HG03064 (cell line): Measurements from ENCODE around the gene ZDHHC1.
"Not testable (repeated sequence)": the region's sequence is repeated elsewhere in the genome, so short reads cannot be mapped to it uniquely, and the experiment has no call there.

ENCODE experiments used
- ATAC-seq: cut with Tn5 transposase; IDR thresholded peaks from one replicate; pipeline ENCODE4 v1.9.1; 2021; ENCODE audit warnings: low read depth; ENCODE audit not compliant: unreplicated experiment

ZDHHC1 gene

DNA sequence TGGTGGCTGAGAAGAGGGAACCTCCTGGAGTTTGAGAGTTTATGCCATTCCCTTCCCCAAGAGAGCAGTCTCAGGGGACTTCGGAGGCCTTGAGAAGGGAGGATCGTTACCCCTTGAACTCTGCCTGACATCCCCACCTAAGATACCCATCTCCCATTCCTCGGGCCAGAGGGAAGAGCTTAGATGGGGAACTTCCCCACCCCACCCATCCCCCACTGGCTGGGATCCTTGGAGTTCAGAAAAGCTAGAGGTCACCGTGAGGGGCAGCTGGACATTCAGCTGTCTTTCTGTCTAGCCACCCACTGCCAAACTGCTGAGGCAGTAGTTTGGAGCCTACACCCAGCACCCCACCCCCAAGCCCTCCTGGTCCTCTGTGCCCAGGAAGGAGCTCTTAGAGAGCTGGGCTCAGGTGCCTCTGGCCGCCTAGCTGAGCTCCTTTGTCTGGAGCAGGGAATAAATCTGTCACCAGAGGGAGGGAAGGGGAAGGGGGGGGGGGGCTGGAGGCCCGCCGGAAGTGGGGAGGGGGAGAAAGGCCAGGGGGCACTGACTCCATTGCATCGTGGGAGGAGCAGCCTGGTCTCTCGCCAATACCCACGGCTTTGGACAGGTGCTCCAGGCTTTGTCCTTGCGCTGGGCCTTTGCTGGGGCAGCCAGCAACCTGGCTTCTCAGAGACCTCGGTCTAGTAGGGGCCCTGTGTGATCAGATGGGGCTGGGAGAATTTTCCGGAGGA is 15.7 kb upstream of the ZDHHC1 start:
- no peak for ATAC-seq

DNA sequence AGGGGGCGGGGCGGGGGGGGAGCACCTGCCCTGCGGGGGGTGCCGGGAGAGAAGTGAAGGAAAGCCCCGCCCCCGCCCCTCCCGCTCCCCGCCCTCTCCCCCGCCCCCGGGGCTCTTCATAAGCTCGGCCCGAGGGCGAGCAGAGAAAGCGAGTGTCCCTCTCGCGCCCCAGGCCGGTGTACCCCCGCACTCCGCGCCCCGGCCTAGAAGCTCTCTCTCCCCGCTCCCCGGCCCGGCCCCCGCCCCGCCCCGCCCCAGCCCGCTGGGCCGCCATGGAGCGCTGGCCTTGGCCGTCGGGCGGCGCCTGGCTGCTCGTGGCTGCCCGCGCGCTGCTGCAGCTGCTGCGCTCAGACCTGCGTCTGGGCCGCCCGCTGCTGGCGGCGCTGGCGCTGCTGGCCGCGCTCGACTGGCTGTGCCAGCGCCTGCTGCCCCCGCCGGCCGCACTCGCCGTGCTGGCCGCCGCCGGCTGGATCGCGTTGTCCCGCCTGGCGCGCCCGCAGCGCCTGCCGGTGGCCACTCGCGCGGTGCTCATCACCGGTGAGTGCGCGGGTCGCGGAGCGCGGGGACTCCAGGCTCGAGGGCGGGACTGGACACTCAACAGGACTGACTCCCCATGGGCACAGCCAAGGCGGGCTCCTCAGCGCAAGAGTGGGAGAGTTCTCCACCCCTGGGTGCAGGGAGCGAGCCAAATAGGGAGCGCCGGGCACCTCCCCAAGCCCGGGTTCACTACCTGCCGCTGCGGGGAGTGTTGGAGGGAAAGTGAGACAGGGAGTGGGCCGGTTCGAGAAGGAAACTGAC is 14.9 kb upstream of the ZDHHC1 start, which contains the start of gene HSD11B2:
TSS of gene HSD11B2 (plus strand) at position 145 of the 798 bp plus-strand sequence. CDS start at position 273, 128 bp downstream.
- no peak for ATAC-seq

GRCh38 chr16:67430504-67430976 is 14.3 kb upstream of the ZDHHC1 start:
- no peak for ATAC-seq

DNA sequence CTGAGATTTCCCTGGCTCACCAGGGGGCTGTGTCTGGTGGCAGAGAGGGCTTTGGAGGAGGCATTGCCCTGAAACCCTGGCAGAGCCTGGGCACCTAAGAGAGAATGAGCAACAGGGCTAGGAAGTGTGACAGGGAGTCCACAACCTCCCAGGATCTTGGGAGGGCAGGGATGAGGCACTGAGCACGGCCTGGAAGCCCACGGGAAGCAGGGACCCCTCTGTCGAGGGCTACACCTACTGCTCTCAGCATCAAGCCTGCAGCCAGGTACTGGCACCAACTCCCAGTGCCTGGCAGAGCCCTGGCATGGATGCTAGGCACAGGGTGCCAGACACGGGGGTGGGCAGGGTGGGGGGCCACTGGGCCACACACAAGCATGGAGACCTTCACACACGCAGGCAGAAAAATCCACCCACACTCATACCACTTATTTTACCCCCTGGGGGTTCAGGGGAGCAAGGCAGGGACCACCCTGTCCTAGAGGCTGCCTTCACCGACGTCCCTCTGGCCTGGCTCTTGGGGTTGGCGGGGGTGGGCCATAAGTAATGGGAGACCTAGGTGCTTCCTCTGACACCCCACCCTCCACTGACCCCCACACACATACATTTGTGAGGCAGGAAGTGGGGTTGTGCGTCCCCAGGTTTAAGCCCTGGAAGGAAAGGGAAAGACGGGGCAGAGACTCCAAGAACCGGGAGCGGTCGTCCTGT is 13.7 kb upstream of the ZDHHC1 start:
- no peak for ATAC-seq

DNA sequence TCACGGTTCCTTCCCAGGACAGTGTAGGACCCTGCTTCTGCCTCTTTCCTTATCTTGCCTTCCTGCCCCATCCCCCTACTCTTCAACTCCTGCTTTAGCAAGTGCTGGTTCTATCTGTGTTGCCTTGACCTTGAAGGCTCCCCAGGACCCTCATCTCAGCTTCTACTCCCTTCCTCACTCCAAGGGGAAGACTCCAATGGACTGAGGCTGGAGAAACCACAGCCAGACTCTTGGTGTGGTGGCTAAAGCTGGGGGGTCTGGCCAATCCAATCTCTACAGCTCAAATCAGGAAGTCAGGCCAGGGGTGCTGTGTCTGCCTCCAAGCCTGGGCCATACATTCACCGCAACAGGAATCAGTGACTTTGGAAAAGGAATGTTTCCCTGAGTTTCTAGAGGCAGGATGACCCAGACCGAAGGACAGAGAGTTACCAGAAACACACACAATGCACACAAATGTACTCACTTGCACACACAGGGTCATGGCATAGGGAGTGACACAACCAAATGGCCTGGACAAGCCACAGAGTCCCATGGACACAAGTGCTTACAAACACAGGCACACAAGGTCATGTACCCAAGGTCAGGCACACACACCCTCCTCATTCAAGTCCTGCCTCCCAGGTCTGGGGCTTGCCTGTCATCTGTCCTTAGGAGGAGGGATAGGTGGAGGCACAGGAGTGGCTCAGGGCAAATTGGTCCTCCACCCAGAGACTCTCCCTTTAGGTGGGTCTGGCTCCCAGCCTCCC is 12.9 kb upstream of the ZDHHC1 start:
- no peak for ATAC-seq

GRCh38 chr16:67428146-67428731 is 12.0 kb upstream of the ZDHHC1 start:
- no peak for ATAC-seq

DNA sequence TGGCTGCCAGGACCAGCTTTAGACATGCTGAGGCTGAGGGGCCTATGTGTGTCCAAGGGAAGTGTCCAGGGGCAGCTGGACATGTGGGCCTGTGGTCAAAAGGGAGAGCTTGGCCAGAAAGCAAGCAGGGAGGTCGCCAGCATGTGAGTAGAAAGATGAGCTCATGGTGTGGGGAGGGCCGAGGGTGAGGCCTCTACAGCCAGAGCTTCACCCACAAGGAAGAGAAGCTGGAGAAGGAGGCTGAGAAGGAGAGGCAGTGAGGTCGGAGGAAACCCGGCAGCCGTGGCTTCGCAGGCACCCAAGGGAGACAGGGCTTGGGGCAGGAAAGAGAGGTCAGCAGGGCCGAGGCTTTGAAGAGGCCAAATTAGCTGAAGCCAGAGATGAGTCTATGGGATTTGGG is 10.7 kb upstream of the ZDHHC1 start:
- ATAC-seq, result no peak

- no peak for ATAC-seq
Observed at GRCh38 chr16:67426022-67426421, 9.7 kb upstream of the ZDHHC1 start.

GRCh38 chr16:67425580-67425979 is 9.3 kb upstream of the ZDHHC1 start:
- ATAC-seq, result no peak

GRCh38 chr16:67425061-67425460 is 8.8 kb upstream of the ZDHHC1 start:
- ATAC-seq, result no peak

- no peak for ATAC-seq
Observed at GRCh38 chr16:67424261-67424615, 8.0 kb upstream of the ZDHHC1 start.

DNA sequence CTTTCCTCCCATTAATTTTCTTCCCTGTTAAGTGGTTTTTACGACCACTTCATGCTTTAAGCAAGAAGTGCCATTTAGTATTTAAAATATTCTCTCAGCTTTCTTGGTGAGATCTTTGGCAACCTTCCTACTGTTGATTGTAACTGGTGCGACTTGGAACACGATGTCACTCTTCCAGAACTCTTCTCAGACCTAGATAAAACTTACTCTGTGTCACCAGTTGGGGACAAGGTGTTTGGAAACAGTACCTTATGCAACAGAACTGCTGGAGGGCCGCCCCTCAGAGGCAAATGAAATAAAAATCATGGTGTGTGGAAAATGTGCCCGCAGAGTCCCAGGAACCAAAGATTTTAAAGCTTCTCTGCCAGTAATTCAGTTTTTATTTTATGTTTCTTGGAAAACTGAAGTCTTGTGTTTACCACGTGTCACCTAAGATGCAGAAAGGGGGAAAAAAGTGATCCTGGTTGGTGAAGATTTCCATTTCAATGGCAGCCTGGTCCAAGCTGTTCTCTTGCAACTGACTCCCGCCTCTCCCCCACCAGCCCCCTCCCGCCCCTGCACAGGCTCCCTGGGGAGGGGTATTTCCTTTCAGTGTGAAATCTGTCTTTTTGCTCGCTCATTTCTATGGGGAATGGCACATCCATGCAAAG is 7.5 kb upstream of the ZDHHC1 start:
- no peak for ATAC-seq

- no peak for ATAC-seq
Observed at GRCh38 chr16:67423015-67423414, 6.7 kb upstream of the ZDHHC1 start.

- ATAC-seq, result no peak
Observed at GRCh38 chr16:67421030-67421429, 4.8 kb upstream of the ZDHHC1 start.

GRCh38 chr16:67419931-67420330 is 3.7 kb upstream of the ZDHHC1 start:
- no peak for ATAC-seq

- ATAC-seq, result no peak
Observed at GRCh38 chr16:67419502-67419901, 3.2 kb upstream of the ZDHHC1 start.

- ATAC-seq, result no peak
Observed at GRCh38 chr16:67417333-67418061, 1.2 kb upstream of the ZDHHC1 start.

GRCh38 chr16:67415421-67415820 is 856 bp downstream of the ZDHHC1 start:
- ATAC-seq, result not testable (repeated sequence)
